ENCODE results near the gene CIAPIN1.
"Not testable (repeated sequence)": the region's sequence is repeated elsewhere in the genome, so short reads cannot be mapped to it uniquely, and the experiment has no call there.

Gene CIAPIN1

GRCh38 chr16:57462978-57463362 is 15.8 kb upstream of the CIAPIN1 start:
- no peak for TF ChIP-seq CTCF (IDR thresholded peaks at IDR 0.05; ENCODE audit: extremely low read depth, insufficient read depth, missing control alignments)
- in situ Hi-C loops (cut with MboI; ENCODE audit: low pct_unique_long_range_greater_than_20kb, low sequenced_read_pairs, unreplicated experiment), result no loop called here
- peak; percentile 34 for DNase-seq (ENCODE audit: low spot score)

GRCh38 chr16:57462209-57462977 is 15.2 kb upstream of the CIAPIN1 start, which contains the start of gene POLR2C:
POLR2C (plus strand) TSS chr16:57462679; CDS start chr16:57462725, 46 bp downstream.
- DNase-seq (ENCODE audit: low spot score), result peak; percentile 92
- in situ Hi-C loops (cut with MboI; ENCODE audit: low pct_unique_long_range_greater_than_20kb, low sequenced_read_pairs, unreplicated experiment), result no loop called here
- peak; percentile 99 for TF ChIP-seq CTCF (IDR thresholded peaks at IDR 0.05; ENCODE audit: extremely low read depth, insufficient read depth, missing control alignments)

- in situ Hi-C loops (cut with MboI; ENCODE audit: low pct_unique_long_range_greater_than_20kb, low sequenced_read_pairs, unreplicated experiment), result no loop called here
- TF ChIP-seq CTCF (IDR thresholded peaks at IDR 0.05; ENCODE audit: extremely low read depth, insufficient read depth, missing control alignments), result no peak
- no peak for DNase-seq (ENCODE audit: low spot score)
Observed at GRCh38 chr16:57452021-57452420, 4.8 kb upstream of the CIAPIN1 start.

- in situ Hi-C loops (cut with MboI; ENCODE audit: low pct_unique_long_range_greater_than_20kb, low sequenced_read_pairs, unreplicated experiment), result no loop called here
- no peak for TF ChIP-seq CTCF (IDR thresholded peaks at IDR 0.05; ENCODE audit: extremely low read depth, insufficient read depth, missing control alignments)
- peak; percentile 55 for DNase-seq (ENCODE audit: low spot score)
Observed at GRCh38 chr16:57446531-57447185, 527 bp downstream of the CIAPIN1 start.

GRCh38 chr16:57445510-57445909 is 1.7 kb downstream of the CIAPIN1 start:
- in situ Hi-C loops (cut with MboI; ENCODE audit: low pct_unique_long_range_greater_than_20kb, low sequenced_read_pairs, unreplicated experiment), result no loop called here
- no peak for DNase-seq (ENCODE audit: low spot score)
- no peak for TF ChIP-seq CTCF (IDR thresholded peaks at IDR 0.05; ENCODE audit: extremely low read depth, insufficient read depth, missing control alignments)

GRCh38 chr16:57444711-57445110 is 2.5 kb downstream of the CIAPIN1 start:
- in situ Hi-C loops (cut with MboI; ENCODE audit: low pct_unique_long_range_greater_than_20kb, low sequenced_read_pairs, unreplicated experiment), result no loop called here
- no peak for TF ChIP-seq CTCF (IDR thresholded peaks at IDR 0.05; ENCODE audit: extremely low read depth, insufficient read depth, missing control alignments)
- DNase-seq (ENCODE audit: low spot score), result no peak

- DNase-seq (ENCODE audit: low spot score); in situ Hi-C loops (cut with MboI; ENCODE audit: low pct_unique_long_range_greater_than_20kb, low sequenced_read_pairs, unreplicated experiment): not testable (repeated sequence)
Observed at GRCh38 chr16:57440551-57440950, 6.6 kb downstream of the CIAPIN1 start.

GRCh38 chr16:57439947-57440346 is 7.2 kb downstream of the CIAPIN1 start:
- in situ Hi-C loops (cut with MboI; ENCODE audit: low pct_unique_long_range_greater_than_20kb, low sequenced_read_pairs, unreplicated experiment); DNase-seq (ENCODE audit: low spot score): not testable (repeated sequence)

All from GM13977 (cell line).